Colon (tissue), 2 donors: ENCODE measurements around the gene DUOXA2.
"Not testable (repeated sequence)": the region's sequence is repeated elsewhere in the genome, so short reads cannot be mapped to it uniquely, and the experiment has no call there.

Experiments
- FAIRE-seq: peaks from 2 replicates; lab custom pipeline; 2012; peaks lifted over from hg19 to GRCh38; lab: Jason Lieb, UNC
- donor health status: control.
- donor health status: control.

The DUOXA2 gene

DNA sequence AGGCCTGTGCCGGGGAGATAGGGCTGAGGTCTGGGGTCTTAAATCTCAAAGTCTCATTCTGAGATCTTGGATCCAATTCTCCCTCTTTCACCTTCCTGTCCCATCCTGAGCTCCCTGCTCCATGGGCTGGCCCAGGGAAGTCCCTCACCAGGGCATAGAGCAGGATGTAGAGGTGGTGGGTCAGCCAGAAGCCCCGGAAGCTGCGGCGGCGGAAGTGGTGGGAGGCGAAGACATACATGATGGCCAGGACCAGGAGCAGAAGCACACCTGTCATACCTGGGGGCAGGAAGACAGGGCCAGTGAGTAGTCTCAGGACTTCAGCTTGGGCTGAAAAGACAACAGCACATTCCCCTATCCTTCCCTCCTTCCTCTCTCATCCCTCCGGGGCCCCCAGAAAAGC, 16.7 kb upstream of the DUOXA2 start:
- FAIRE-seq = no peak

DNA sequence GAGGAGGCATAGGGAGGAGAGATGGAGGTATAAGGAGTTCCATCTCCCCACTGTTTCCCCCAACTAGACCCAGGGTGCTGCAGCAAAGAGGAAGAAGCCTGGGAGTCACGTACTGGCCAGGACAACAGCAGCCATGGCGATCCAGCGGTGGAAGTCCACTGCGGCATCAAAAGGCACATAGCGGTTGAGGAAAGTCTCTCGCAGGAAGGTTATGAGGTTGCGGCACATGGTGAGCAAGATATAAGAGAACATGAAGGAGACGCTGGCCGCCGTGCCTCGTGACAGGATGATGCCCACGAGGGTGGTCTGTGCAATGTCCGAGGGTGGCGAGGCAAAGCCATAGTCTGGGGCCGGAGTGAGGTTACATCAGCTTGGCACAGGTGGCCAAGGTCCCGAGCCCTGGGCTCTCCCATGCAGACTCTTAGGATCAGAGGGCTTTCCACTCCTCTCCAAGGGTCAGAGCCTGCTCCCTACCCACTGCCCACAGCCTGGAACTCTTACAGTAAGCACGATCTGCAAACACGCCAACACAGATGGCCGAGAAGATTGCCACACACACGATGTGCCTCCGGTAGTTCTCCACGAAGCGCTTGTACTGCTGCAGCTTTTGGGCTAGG, 14.5 kb upstream of the DUOXA2 start:
- no peak for FAIRE-seq

GRCh38 chr15:45100884-45101625, 13.1 kb upstream of the DUOXA2 start:
- no peak for FAIRE-seq

GRCh38 chr15:45101749-45102148, 12.4 kb upstream of the DUOXA2 start:
- FAIRE-seq = no peak

- no peak for FAIRE-seq
Observed at GRCh38 chr15:45102226-45102625, 11.9 kb upstream of the DUOXA2 start.

DNA sequence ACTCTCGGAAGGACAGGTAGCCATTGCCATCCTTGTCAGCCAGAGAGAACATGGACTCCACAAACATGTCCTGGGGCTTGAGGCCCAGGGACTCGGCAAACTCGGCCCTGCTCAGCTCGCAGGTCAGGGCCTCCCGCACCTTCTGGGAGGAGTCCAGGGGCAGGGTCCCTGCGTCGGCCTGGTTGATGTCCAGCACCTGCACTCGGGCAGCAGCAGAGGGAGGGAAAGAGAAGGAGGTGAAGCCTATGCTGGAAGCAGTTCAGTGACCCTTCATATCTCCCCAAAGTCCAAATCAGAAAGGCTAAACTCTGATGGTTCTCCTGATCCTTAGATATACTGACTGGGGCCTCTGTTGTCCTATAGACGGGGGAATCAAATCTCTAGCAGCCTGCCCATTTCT, 10.0 kb upstream of the DUOXA2 start:
- FAIRE-seq = not testable (repeated sequence)

GRCh38 chr15:45105586-45105985, 8.5 kb upstream of the DUOXA2 start:
- FAIRE-seq = no peak

- no peak for FAIRE-seq
Observed at GRCh38 chr15:45106002-45106790, 7.9 kb upstream of the DUOXA2 start.

- no peak for FAIRE-seq
Observed at GRCh38 chr15:45107941-45108630, 6.0 kb upstream of the DUOXA2 start.

DNA sequence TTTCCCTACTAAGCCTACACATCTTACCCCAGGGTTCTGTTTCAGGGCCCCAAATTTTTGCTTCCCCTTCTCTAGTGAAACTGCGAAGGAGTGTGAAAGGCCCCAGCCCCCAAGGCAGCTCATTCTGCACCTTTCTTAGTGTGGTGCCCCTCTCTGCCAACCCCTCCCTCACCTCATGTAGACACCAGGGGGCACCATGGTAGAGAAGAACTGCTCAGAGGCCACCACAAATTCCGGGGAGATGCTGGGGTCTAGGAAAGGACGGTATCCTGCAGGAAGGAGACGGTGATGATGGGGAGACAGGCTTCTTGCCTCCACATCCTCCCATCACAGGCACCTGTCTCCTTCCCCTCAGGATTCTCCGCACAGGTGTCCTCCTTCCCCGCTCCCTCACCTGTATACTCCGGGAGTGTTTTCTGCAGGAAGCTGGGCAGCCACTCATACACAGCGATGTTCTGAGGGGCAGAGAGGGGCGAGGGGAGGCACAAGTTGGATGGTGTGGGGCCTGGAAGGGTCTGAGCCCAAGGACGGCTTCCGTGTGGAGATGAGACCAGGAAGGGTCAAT, 3.8 kb upstream of the DUOXA2 start:
- FAIRE-seq = no peak

DNA sequence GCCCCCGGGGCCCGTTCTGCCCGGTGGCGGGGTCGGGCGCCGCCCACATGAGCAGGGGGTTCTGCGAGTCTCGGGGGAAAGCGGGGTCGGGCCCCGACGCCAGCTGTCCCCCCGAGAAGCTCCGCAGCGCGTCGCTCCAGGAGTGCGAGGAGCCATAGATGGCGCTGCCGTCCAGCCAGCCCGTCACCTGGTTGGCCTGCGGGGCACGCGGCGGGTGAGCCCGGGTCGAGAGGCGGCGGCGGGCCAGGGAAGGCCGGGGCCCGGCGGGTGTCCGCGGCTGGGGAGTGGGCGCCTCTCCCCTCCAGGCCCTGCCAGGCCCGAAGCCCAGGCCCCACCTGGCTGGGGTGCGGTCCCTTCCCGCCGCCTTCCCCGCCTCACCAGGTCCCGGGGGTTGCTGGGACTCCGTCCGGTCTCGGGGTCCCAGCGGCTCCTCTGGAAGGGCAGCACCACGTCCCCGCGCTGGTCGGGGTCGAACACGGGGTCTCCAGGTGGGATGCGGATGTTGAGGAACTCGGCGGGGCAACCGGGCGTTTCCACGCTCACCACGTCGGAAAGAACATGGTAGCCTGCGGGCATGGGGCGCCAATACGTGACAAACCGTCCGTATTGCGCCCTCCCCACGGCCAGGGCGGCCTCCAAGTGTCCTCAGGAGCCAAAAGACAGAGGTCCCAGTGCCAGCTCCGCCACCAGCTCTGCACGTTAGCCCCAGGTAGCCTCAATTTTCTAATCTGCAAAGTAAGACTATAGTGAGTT, 2.6 kb upstream of the DUOXA2 start:
- no peak for FAIRE-seq

DNA sequence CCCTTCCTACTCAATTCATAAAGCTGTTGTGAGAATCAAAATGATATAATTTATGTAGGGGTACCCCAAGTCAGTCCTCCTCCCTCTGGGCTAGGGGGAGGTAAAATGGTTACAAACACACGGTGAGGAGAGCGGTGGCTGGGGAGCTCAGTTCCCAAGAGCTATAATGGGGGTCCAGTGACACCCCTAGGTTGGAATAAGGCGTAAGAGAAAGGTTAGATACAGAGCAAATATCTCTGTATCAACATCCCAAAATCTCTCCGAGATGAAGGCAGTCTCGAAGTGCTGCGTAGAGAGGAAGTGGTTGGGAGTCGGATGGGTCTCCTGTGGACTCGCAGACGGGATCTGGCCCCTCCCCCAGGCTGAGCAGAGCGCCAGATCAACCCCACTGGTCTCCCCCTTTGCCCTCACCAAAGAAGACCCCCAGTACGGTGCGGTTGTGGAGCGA, 2.0 kb upstream of the DUOXA2 start:
- FAIRE-seq = no peak

GRCh38 chr15:45112591-45113379, 1.3 kb upstream of the DUOXA2 start:
- no peak for FAIRE-seq

DNA sequence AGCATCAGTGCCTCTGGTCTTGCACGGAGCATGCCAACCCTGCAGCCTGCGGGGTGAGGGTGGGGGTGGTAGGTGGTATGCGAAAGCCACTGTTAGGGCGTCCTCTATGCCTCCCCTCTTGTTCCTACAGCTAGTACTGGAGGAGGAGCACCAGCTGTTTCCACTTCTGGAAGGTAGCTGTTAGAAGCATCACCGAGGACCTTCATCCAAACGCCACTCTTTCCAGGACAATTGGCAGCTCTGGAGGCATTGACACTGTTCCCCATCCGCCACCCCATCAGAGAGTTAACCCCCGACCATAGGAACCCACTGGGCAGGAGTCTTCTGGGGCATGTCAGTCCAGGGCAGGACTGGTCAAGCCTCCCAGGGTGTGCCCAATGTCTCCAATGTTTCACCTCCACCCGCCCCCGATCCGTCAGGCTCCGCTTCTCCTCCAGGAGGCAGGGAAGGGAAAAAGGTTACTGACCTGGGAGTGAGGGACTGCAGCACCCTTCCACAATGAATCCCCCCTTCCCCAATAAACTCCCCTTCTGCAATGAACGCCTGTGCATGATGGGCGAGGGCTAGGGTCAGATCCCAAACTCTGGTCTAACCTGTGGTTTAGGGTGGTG, 641 bp upstream of the DUOXA2 start:
- no peak for FAIRE-seq

GRCh38 chr15:45114751-45115085, 592 bp downstream of the DUOXA2 start:
- FAIRE-seq = no peak

GRCh38 chr15:45115312-45115820, 1.2 kb downstream of the DUOXA2 start:
- no peak for FAIRE-seq

GRCh38 chr15:45116006-45116481, 1.9 kb downstream of the DUOXA2 start:
- no peak for FAIRE-seq

DNA sequence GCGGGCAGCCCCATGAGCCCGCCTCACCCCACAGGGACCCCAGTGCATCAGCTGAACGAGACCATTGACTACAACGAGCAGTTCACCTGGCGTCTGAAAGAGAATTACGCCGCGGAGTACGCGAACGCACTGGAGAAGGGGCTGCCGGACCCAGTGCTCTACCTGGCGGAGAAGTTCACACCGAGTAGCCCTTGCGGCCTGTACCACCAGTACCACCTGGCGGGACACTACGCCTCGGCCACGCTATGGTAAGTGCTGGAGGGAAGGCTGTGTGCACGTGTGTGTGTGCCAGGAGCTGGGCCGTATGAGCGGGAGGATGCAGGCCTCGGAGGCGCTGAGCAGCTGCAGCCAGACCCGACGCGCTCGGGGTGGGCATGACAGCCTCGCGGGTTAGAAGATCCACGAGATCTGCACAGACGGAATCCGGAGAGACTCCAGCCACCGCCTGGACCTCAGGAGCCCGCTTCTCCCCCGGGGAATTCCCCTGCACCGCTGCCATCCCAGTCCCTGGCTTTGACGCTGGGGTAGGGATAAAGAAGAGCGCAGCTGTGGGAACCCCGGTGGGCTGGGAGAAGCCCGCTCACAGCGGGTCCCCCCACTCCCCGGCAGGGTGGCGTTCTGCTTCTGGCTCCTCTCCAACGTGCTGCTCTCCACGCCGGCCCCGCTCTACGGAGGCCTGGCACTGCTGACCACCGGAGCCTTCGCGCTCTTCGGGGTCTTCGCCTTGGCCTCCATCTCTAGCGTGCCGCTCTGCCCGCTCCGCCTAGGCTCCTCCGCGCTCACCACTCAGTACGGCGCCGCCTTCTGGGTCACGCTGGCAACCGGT, 2.6 kb downstream of the DUOXA2 start:
- FAIRE-seq = no peak
